ENCODE measurements around the gene LTB4R2. TPM values are rescaled to one million over a fixed set of nuclear protein-coding genes. Genes with fewer than 3 reads are reported as not detected.
"Not testable (repeated sequence)": the region's sequence is repeated elsewhere in the genome, so short reads cannot be mapped to it uniquely, and the experiment has no call there.

Gene LTB4R2
- total and polyA plus RNA-seq, 7 experiments from 2014 or later: 2.1 to 26.8 (median 14.1) TPM

GRCh38 chr14:24351517-24351916 lies 41.6 kb downstream of the LTB4R2 start:
- ATAC-seq (no peak), DNase-seq (no peak)
- Histone ChIP-seq H3K27ac (ENCODE audit: low read depth, low read length) (no peak overlapping the region), H3K4me3 (ENCODE audit: low read length) (no peak overlapping the region), H3K36me3 (ENCODE audit: control insufficient read depth in 2 of 3, insufficient read depth in 3 of 3, low read length in 3 of 3) (no peaks in the 10 kb centered on the region), H3K4me1 (ENCODE audit: control insufficient read depth in 2 of 2, insufficient read depth in 2 of 2, low read length in 2 of 2) (no peaks in the 10 kb centered on the region), H3K9me3 (ENCODE audit: control insufficient read depth in 2 of 3, low read length in 3 of 3) (no peaks in the 10 kb centered on the region), H3K27me3 (ENCODE audit: control insufficient read depth in 2 of 2, insufficient read depth in 2 of 2, low read length in 2 of 2) (peaks cover 0 to 7% of the 10 kb centered on the region in 2 donors)
- Mint-ChIP-seq H3K36me3 (no peaks in the 10 kb centered on the region), H3K4me3 (no peak overlapping the region), H3K27ac (no peak overlapping the region), H3K9me3 (no peaks in the 10 kb centered on the region), H3K4me1 (peaks cover 0 to 2% (median 0%) of the 10 kb centered on the region in 7 donors), H3K27me3 (peaks cover 34 to 60% (median 45%) of the 10 kb centered on the region in 5 donors)
- ChIA-PET CTCF (interaction anchor here (0.5 kb wide), 1 partner anchor 89 kb away, joined by 3 read pairs; no protein-coding TSS in a partner anchor), POLR2A (interaction anchor here (1.4 kb wide), 1 partner anchor 75 kb away, joined by 3 read pairs; no protein-coding TSS in a partner anchor)
- intact Hi-C loops (cut with micrococcal nuclease): no loop called here

DNA sequence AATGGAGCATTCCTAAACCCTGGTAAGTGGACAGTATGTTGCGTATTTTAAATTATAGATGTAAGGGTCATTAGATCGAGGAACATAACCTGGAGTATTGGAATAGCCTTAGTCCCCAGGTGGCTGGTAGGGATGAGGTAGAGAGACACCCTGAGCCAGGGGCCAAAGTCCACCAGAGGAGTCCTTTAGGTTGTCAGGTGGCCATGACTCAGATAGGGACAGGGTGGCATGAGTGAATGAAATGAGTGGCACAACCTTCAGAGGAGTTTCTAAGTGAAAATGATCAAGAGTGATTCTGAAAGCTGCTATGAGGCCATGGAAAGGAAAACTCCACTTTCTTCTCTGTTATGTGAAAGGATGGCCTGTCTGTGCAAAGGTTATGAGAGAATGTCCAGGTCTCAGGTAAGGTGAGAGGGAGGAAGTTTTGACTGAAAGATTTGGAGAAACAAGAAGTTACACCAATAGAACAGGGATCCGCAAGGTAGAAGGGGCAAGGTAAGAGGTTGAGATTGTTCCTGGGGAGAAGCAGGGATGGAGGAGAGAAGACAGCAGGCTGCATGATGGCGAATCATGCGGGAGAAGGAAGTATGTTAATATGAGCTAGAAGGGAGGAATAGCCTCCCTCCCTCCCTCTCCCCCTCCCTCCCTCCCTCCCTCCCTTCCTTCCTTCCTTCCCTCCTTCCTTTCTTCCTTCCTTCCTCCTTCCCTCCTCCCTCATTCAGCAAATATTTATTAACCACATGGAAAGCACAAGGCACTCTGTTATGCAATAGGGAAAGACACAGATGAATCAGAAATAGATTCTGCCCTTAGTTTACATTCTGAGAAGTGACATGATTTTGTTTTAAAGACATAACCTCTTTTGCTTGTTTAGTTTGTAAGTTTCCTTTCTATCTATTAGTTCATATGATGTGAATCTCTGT lies 43.9 kb downstream of the LTB4R2 start:
- no peak overlapping the region for H3K4me3 ChIP-seq (ENCODE audit: low read length)
- Mint-ChIP-seq H3K9me3 (no peaks in the 10 kb centered on the region), H3K27ac (no peak overlapping the region), H3K27me3 (peaks cover 34 to 58% (median 49%) of the 10 kb centered on the region in 5 donors), H3K4me1 (no peaks in the 10 kb centered on the region), H3K4me3 (no peak overlapping the region), H3K36me3 (no peaks in the 10 kb centered on the region)
- intact Hi-C loops (cut with micrococcal nuclease): no loop called here
- H3K4me1 ChIP-seq (ENCODE audit: control insufficient read depth in 2 of 2, insufficient read depth in 2 of 2, low read length in 2 of 2): no peaks in the 10 kb centered on the region
- H3K27me3 ChIP-seq (ENCODE audit: control insufficient read depth in 2 of 2, insufficient read depth in 2 of 2, low read length in 2 of 2): peaks cover 0 to 7% of the 10 kb centered on the region in 2 donors
- no peak for ATAC-seq
- H3K9me3 ChIP-seq (ENCODE audit: control insufficient read depth in 2 of 3, low read length in 3 of 3): no peaks in the 10 kb centered on the region
- no peak overlapping the region for H3K27ac ChIP-seq (ENCODE audit: low read depth, low read length)
- CTCF ChIA-PET: no interaction called here
- POLR2A ChIA-PET: no interaction called here
- no peak for DNase-seq
- no peaks in the 10 kb centered on the region for H3K36me3 ChIP-seq (ENCODE audit: control insufficient read depth in 2 of 3, insufficient read depth in 3 of 3, low read length in 3 of 3)

DNA sequence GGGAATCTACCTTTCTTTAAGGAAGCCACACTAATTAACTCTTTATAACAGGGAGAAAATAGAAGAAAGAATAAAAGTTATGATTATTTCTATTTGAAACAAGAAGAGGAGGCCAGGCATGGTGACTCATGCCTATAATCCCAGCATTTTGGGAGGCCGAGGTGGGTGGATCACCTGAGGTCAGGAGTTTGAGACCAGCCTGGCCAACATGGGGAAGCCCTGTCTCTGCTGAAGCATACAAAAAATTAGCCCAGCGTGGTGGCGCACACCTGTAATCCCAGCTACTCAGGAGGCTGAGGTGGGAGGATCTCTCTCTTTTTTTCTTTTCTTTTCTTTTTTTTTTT lies 44.5 kb downstream of the LTB4R2 start:
- H3K4me3 Mint-ChIP-seq; H3K27ac ChIP-seq (ENCODE audit: low read depth, low read length); H3K9me3 ChIP-seq (ENCODE audit: control insufficient read depth in 2 of 3, low read length in 3 of 3); H3K9me3 Mint-ChIP-seq; H3K27me3 ChIP-seq (ENCODE audit: control insufficient read depth in 2 of 2, insufficient read depth in 2 of 2, low read length in 2 of 2); H3K4me1 ChIP-seq (ENCODE audit: control insufficient read depth in 2 of 2, insufficient read depth in 2 of 2, low read length in 2 of 2); intact Hi-C loops (cut with micrococcal nuclease); H3K36me3 Mint-ChIP-seq; POLR2A ChIA-PET; H3K4me1 Mint-ChIP-seq; H3K27ac Mint-ChIP-seq; ATAC-seq; DNase-seq; H3K4me3 ChIP-seq (ENCODE audit: low read length); CTCF ChIA-PET; H3K36me3 ChIP-seq (ENCODE audit: control insufficient read depth in 2 of 3, insufficient read depth in 3 of 3, low read length in 3 of 3): not testable (repeated sequence)
- peaks cover 32 to 53% (median 47%) of the 10 kb centered on the region in 5 donors for H3K27me3 Mint-ChIP-seq

- Histone ChIP-seq H3K27ac (ENCODE audit: low read depth, low read length) (no peak overlapping the region), H3K4me3 (ENCODE audit: low read length) (no peak overlapping the region), H3K36me3 (ENCODE audit: control insufficient read depth in 2 of 3, insufficient read depth in 3 of 3, low read length in 3 of 3) (no peaks in the 10 kb centered on the region), H3K27me3 (ENCODE audit: control insufficient read depth in 2 of 2, insufficient read depth in 2 of 2, low read length in 2 of 2) (peaks cover 0 to 7% of the 10 kb centered on the region in 2 donors), H3K9me3 (ENCODE audit: control insufficient read depth in 2 of 3, low read length in 3 of 3) (peaks cover 0 to 3% (median 0%) of the 10 kb centered on the region in 3 experiments), H3K4me1 (ENCODE audit: control insufficient read depth in 2 of 2, insufficient read depth in 2 of 2, low read length in 2 of 2) (no peaks in the 10 kb centered on the region)
- Mint-ChIP-seq H3K4me3 (no peak overlapping the region), H3K27ac (no peak overlapping the region), H3K9me3 (peaks cover 0 to 5% (median 2%) of the 10 kb centered on the region in 11 donors), H3K4me1 (no peaks in the 10 kb centered on the region), H3K36me3 (peaks cover 0 to 5% (median 0%) of the 10 kb centered on the region in 5 donors), H3K27me3 (peaks cover 26 to 53% (median 45%) of the 10 kb centered on the region in 5 donors)
- ATAC-seq: no peak
- ChIA-PET CTCF (no interaction called here), POLR2A (no interaction called here)
- intact Hi-C loops (cut with micrococcal nuclease): no loop called here
- no peak for DNase-seq
Observed at GRCh38 chr14:24355009-24355408, 45.1 kb downstream of the LTB4R2 start.

- Mint-ChIP-seq H3K27me3 (peaks cover 23 to 51% (median 44%) of the 10 kb centered on the region in 5 donors), H3K9me3 (peaks cover 0 to 12% (median 5%) of the 10 kb centered on the region in 11 donors), H3K27ac (no peak overlapping the region), H3K4me3 (no peak overlapping the region), H3K4me1 (no peaks in the 10 kb centered on the region), H3K36me3 (peaks cover 0 to 5% (median 0%) of the 10 kb centered on the region in 5 donors)
- H3K4me1 ChIP-seq (ENCODE audit: control insufficient read depth in 2 of 2, insufficient read depth in 2 of 2, low read length in 2 of 2): no peaks in the 10 kb centered on the region
- POLR2A ChIA-PET: no interaction called here
- H3K36me3 ChIP-seq (ENCODE audit: control insufficient read depth in 2 of 3, insufficient read depth in 3 of 3, low read length in 3 of 3): no peaks in the 10 kb centered on the region
- intact Hi-C loops (cut with micrococcal nuclease): no loop called here
- no peak overlapping the region for H3K27ac ChIP-seq (ENCODE audit: low read depth, low read length)
- CTCF ChIA-PET: no interaction called here
- DNase-seq (no peak), ATAC-seq (no peak)
- no peak overlapping the region for H3K4me3 ChIP-seq (ENCODE audit: low read length)
- peaks cover 0 to 7% (median 0%) of the 10 kb centered on the region in 3 experiments for H3K9me3 ChIP-seq (ENCODE audit: control insufficient read depth in 2 of 3, low read length in 3 of 3)
- peaks cover 0 to 7% of the 10 kb centered on the region in 2 donors for H3K27me3 ChIP-seq (ENCODE audit: control insufficient read depth in 2 of 2, insufficient read depth in 2 of 2, low read length in 2 of 2)
Observed at GRCh38 chr14:24356208-24356607, 46.3 kb downstream of the LTB4R2 start.

GRCh38 chr14:24360281-24360680 lies 50.3 kb downstream of the LTB4R2 start:
- Mint-ChIP-seq H3K9me3 (peaks cover 0 to 12% (median 5%) of the 10 kb centered on the region in 11 donors), H3K4me3 (no peak overlapping the region), H3K27ac (no peak overlapping the region), H3K4me1 (peaks cover 1 to 4% (median 2%) of the 10 kb centered on the region in 7 donors), H3K36me3 (peaks cover 0 to 5% (median 0%) of the 10 kb centered on the region in 5 donors), H3K27me3 (peaks cover 20 to 55% (median 28%) of the 10 kb centered on the region in 5 donors)
- no peaks in the 10 kb centered on the region for H3K4me1 ChIP-seq (ENCODE audit: control insufficient read depth in 2 of 2, insufficient read depth in 2 of 2, low read length in 2 of 2)
- ATAC-seq (no peak), DNase-seq (no peak)
- H3K36me3 ChIP-seq (ENCODE audit: control insufficient read depth in 2 of 3, insufficient read depth in 3 of 3, low read length in 3 of 3): no peaks in the 10 kb centered on the region
- peaks cover 0 to 7% (median 0%) of the 10 kb centered on the region in 3 experiments for H3K9me3 ChIP-seq (ENCODE audit: control insufficient read depth in 2 of 3, low read length in 3 of 3)
- intact Hi-C loops (cut with micrococcal nuclease): no loop called here
- ChIA-PET POLR2A (no interaction called here), CTCF (no interaction called here)
- H3K27me3 ChIP-seq (ENCODE audit: control insufficient read depth in 2 of 2, insufficient read depth in 2 of 2, low read length in 2 of 2): peaks cover 3 to 6% of the 10 kb centered on the region in 2 donors
- H3K4me3 ChIP-seq (ENCODE audit: low read length): no peak overlapping the region
- H3K27ac ChIP-seq (ENCODE audit: low read depth, low read length): no peak overlapping the region
